ENCODE measurements around the gene ENOX1. TPM values are rescaled to one million over a fixed set of nuclear protein-coding genes. Genes with fewer than 3 reads are reported as not detected.
"Not testable (repeated sequence)": the region's sequence is repeated elsewhere in the genome, so short reads cannot be mapped to it uniquely, and the experiment has no call there.

The ENOX1 gene
- total RNA-seq = 1 to 10 TPM; 1.3 to 2.4 TPM

GRCh38 chr13:43786766-43787517 is at the start of gene ENOX1:
ENOX1 (minus strand) TSS chr13:43786972.
- peak in 1 of 2 donors; percentile 58 for TF ChIP-seq CTCF (IDR thresholded peaks at IDR 0.05)
- peaks cover 0 to 39% of the 10 kb centered on the region in 2 donors for H3K4me1 ChIP-seq

GRCh38 chr13:43835701-43836100 is 48.9 kb upstream of the ENOX1 start:
- Histone ChIP-seq H3K27ac (no peak overlapping the region), H3K27me3 (no peaks in the 10 kb centered on the region), H3K4me3 (no peak overlapping the region), H3K9me3 (no peaks in the 10 kb centered on the region), H3K4me1 (no peaks in the 10 kb centered on the region), H3K36me3 (no peaks in the 10 kb centered on the region)
- no peak for DNase-seq (ENCODE audit: low spot score)
- no peak for TF ChIP-seq CTCF (IDR thresholded peaks at IDR 0.05)

More at GRCh38 chr13:43786766-43787517, at the start of gene ENOX1:
- Histone ChIP-seq H3K9me3 (no peaks in the 10 kb centered on the region), H3K36me3 (no peaks in the 10 kb centered on the region), H3K27me3 (no peaks in the 10 kb centered on the region), H3K4me3 (peak within 1 kb of the TSS; percentile 59 to 67), H3K27ac (peak within 1 kb of the TSS; percentile 68 to 81)
- DNase-seq (ENCODE audit: low spot score) = no peak

- no peak overlapping the region for H3K27ac ChIP-seq
- H3K4me1 ChIP-seq = no peaks in the 10 kb centered on the region
- no peak for DNase-seq (ENCODE audit: low spot score)
- no peak for TF ChIP-seq CTCF (IDR thresholded peaks at IDR 0.05)
- no peak overlapping the region for H3K4me3 ChIP-seq
- no peaks in the 10 kb centered on the region for H3K36me3 ChIP-seq
- H3K27me3 ChIP-seq = no peaks in the 10 kb centered on the region
- no peaks in the 10 kb centered on the region for H3K9me3 ChIP-seq
Measured at GRCh38 chr13:43831088-43831487, 44.3 kb upstream of the ENOX1 start.

GRCh38 chr13:43830497-43830881 is 43.7 kb upstream of the ENOX1 start:
- no peak overlapping the region for H3K4me3 ChIP-seq

GRCh38 chr13:43824656-43825055 is 37.9 kb upstream of the ENOX1 start:
- H3K9me3 ChIP-seq; H3K27ac ChIP-seq; H3K36me3 ChIP-seq; DNase-seq (ENCODE audit: low spot score); H3K4me3 ChIP-seq; H3K4me1 ChIP-seq; H3K27me3 ChIP-seq: not testable (repeated sequence)

More at GRCh38 chr13:43830497-43830881, 43.7 kb upstream of the ENOX1 start:
- H3K9me3 ChIP-seq = no peaks in the 10 kb centered on the region
- H3K27me3 ChIP-seq = no peaks in the 10 kb centered on the region
- TF ChIP-seq CTCF (IDR thresholded peaks at IDR 0.05) = no peak
- H3K36me3 ChIP-seq = no peaks in the 10 kb centered on the region
- DNase-seq (ENCODE audit: low spot score) = no peak
- no peak overlapping the region for H3K27ac ChIP-seq
- no peaks in the 10 kb centered on the region for H3K4me1 ChIP-seq

GRCh38 chr13:43822969-43823368 is 36.2 kb upstream of the ENOX1 start:
- Histone ChIP-seq H3K27me3 (no peaks in the 10 kb centered on the region), H3K36me3 (no peaks in the 10 kb centered on the region), H3K9me3 (no peaks in the 10 kb centered on the region), H3K27ac (no peak overlapping the region), H3K4me3 (no peak overlapping the region), H3K4me1 (no peaks in the 10 kb centered on the region)
- no peak for TF ChIP-seq CTCF (IDR thresholded peaks at IDR 0.05)
- no peak for DNase-seq (ENCODE audit: low spot score)
